SK-N-SH (cell line): ENCODE measurements around the gene ATP5F1A. TPM values are rescaled to one million over a fixed set of nuclear protein-coding genes. Genes with fewer than 3 reads are reported as not detected.

Experiments used
- CTCF ChIA-PET: fragments of 300-600, 350-600 bp; formaldehyde crosslinking; extraction: SDS; loops from one replicate; lab custom pipeline; 2021; lab: Yijun Ruan, JAX
- POLR2A ChIA-PET: fragments of 350-600 bp; sonication (Branson Sonifier 250); formaldehyde crosslinking; extraction: SDS; loops from one replicate; lab custom pipeline; 2020; ENCODE audit warnings: antibody characterized with exemption, inconsistent platforms; lab: Yijun Ruan, JAX
- DNase-seq: peaks from one replicate; pipeline ENCODE4 v3.0.0; 2012
- H2AFZ ChIP-seq: fragments of 200-600 bp; sonication (generic); 2 replicates; pipeline ENCODE4 v1.8.1; 2016; ENCODE audit warnings: antibody characterized with exemption, mild to moderate bottlenecking, low read depth
- H3F3A ChIP-seq: fragments of 200-600 bp; sonication (generic); replicated peaks from 2 replicates; pipeline ENCODE3; 2016; ENCODE audit warnings: antibody characterized with exemption, mild to moderate bottlenecking; ENCODE audit not compliant: insufficient read depth
- H3K27ac ChIP-seq, 2 experiments: fragments of 200-500 bp in 1 of 2; fragments of 200-600 bp in 1 of 2; sonication (Bioruptor generic) in 1 of 2; sonication (generic), shearing (Covaris generic) in 1 of 2; 2 replicates each; pipeline versions ENCODE4 v1.5.1 to v1.6.1; 2014 to 2016; ENCODE audit warnings: low read depth in 2 of 2, inconsistent platforms in 1 of 2, low read length in 1 of 2, mild to moderate bottlenecking in 1 of 2, mixed read lengths in 1 of 2
- H3K27me3 ChIP-seq: fragments of 200-600 bp; sonication (generic), shearing (Covaris generic); 2 replicates; pipeline ENCODE4 v1.6.1; 2016; ENCODE audit warnings: mixed run types; ENCODE audit not compliant: insufficient read depth
- H3K36me3 ChIP-seq, 2 experiments: fragments of 200-500 bp in 1 of 2; fragments of 200-600 bp in 1 of 2; sonication (Bioruptor generic) in 1 of 2; sonication (generic) in 1 of 2; replicated peaks in 1 of 2; 2 replicates each; pipeline versions ENCODE3 to v1.5.1; 2014 to 2016; ENCODE audit warnings: low read length in 1 of 2, mild to moderate bottlenecking in 1 of 2; ENCODE audit not compliant: insufficient read depth in 2 of 2, control insufficient read depth in 1 of 2
- H3K4me1 ChIP-seq, 2 experiments: fragments of 200-500 bp in 1 of 2; fragments of 200-600 bp in 1 of 2; sonication (Bioruptor generic) in 1 of 2; sonication (generic), shearing (Covaris generic) in 1 of 2; 2 replicates each; pipeline versions ENCODE4 v1.5.1 to v1.6.1; 2014 to 2016; ENCODE audit warnings: low read depth in 1 of 2, low read length in 1 of 2, mixed run types in 1 of 2; ENCODE audit not compliant: insufficient read depth in 2 of 2, control insufficient read depth in 1 of 2
- H3K4me2 ChIP-seq: fragments of 200-600 bp; sonication (generic), shearing (Covaris generic); 2 replicates; pipeline ENCODE4 v1.6.1; 2017; ENCODE audit warnings: mixed run types
- H3K4me3 ChIP-seq, 2 experiments: fragments of 200-500 bp in 1 of 2; fragments of 200-600 bp in 1 of 2; sonication (Bioruptor generic) in 1 of 2; sonication (generic), shearing (Covaris generic) in 1 of 2; 2 replicates each; pipeline versions ENCODE4 v1.5.1 to v1.8.1; 2014 to 2016; ENCODE audit warnings: low read depth in 2 of 2, inconsistent platforms in 1 of 2, low read length in 1 of 2, mild to moderate bottlenecking in 1 of 2, mixed read lengths in 1 of 2, moderate library complexity in 1 of 2
- H3K79me2 ChIP-seq: fragments of 200-600 bp; sonication (generic); 2 replicates; pipeline ENCODE4 v1.8.1; 2017; ENCODE audit warnings: mild to moderate bottlenecking; ENCODE audit not compliant: insufficient read depth
- H3K9ac ChIP-seq: fragments of 200-600 bp; sonication (generic); 2 replicates; pipeline ENCODE4 v1.6.1; 2017; ENCODE audit warnings: mixed run types
- H3K9me2 ChIP-seq: fragments of 200-600 bp; sonication (generic); 2 replicates; pipeline ENCODE4 v1.6.1; 2017; ENCODE audit warnings: mixed run types
- H3K9me3 ChIP-seq: fragments of 200-600 bp; sonication (generic); 2 replicates; pipeline ENCODE4 v1.6.1; 2017; ENCODE audit warnings: mixed run types, mild to moderate bottlenecking, moderate library complexity
- H4K20me1 ChIP-seq: fragments of 200-600 bp; sonication (generic); 2 replicates; pipeline ENCODE4 v1.6.1; 2017; ENCODE audit warnings: mild to moderate bottlenecking, mixed run types; ENCODE audit not compliant: insufficient read depth
- CHD2 ChIP-seq: fragments of 150-350 bp; IDR thresholded peaks from 2 replicates; pipeline ENCODE4 v1.6.1; 2018; ENCODE audit warnings: low read length; ENCODE audit not compliant: partially characterized antibody
- EP300 ChIP-seq, 2 experiments: IDR thresholded peaks; 2 replicates each; pipeline versions ENCODE4 v1.4.0 to v1.6.1; 2012; ENCODE audit warnings: borderline replicate concordance in 1 of 2, low read depth in 1 of 2, low read length in 1 of 2
- FOSL2 ChIP-seq: IDR thresholded peaks from 2 replicates; pipeline ENCODE4 v1.4.0; 2012; ENCODE audit warnings: low read depth, mild to moderate bottlenecking, moderate library complexity, borderline replicate concordance
- FOXJ3 ChIP-seq: sonication (generic); formaldehyde crosslinking; IDR thresholded peaks from 2 replicates; pipeline ENCODE4 v1.5.1; 2020; ENCODE audit warnings: mild to moderate bottlenecking, missing genetic modification reagents
- FOXM1 ChIP-seq: IDR thresholded peaks from 2 replicates; pipeline ENCODE4 v1.4.0; 2012; ENCODE audit warnings: low read depth, mild to moderate bottlenecking
- GABPA ChIP-seq: IDR thresholded peaks from 2 replicates; pipeline ENCODE4 v1.4.0; 2012; ENCODE audit warnings: low read depth, mild to moderate bottlenecking
- GATA2 ChIP-seq: sonication (generic); formaldehyde crosslinking; IDR thresholded peaks from 2 replicates; pipeline ENCODE4 v1.5.0; 2020; ENCODE audit warnings: mild to moderate bottlenecking, missing genetic modification reagents
- MEF2A ChIP-seq: IDR thresholded peaks from 2 replicates; pipeline ENCODE4 v1.4.0; 2012; ENCODE audit warnings: low read depth, borderline replicate concordance
- MXI1 ChIP-seq: IDR thresholded peaks from 2 replicates; pipeline ENCODE4 v1.6.1; 2012; ENCODE audit warnings: mild to moderate bottlenecking, low read depth, low read length, improper control_type of control experiment
- NRF1 ChIP-seq: IDR thresholded peaks from 2 replicates; pipeline ENCODE4 v1.6.1; 2012; ENCODE audit warnings: low read depth, mild to moderate bottlenecking, low read length
- RAD21 ChIP-seq: IDR thresholded peaks from 2 replicates; pipeline ENCODE4 v1.6.1; 2012; ENCODE audit warnings: mild to moderate bottlenecking, low read length
- RFX5 ChIP-seq: IDR thresholded peaks from 2 replicates; pipeline ENCODE4 v1.6.1; 2012; ENCODE audit warnings: mild to moderate bottlenecking, improper control_type of control experiment, low read length
- SIN3A ChIP-seq: IDR thresholded peaks from 2 replicates; pipeline ENCODE4 v1.6.1; 2012; ENCODE audit warnings: low read depth, mild to moderate bottlenecking, low read length, moderate library complexity, borderline replicate concordance
- SMC3 ChIP-seq: IDR thresholded peaks from 2 replicates; pipeline ENCODE4 v1.6.1; 2012; ENCODE audit warnings: low read depth, low read length, improper control_type of control experiment
- YY1 ChIP-seq: IDR thresholded peaks from 2 replicates; pipeline ENCODE4 v1.4.0; 2012; ENCODE audit warnings: low read depth, mild to moderate bottlenecking
- WGBS: methylation state at CpG from one replicate; pipeline ENCODE4 v1.1.6; 2017; ENCODE audit warnings: low lambda C conversion rate; 5-methylcytosine and 5-hydroxymethylcytosine counted together
- polyA plus RNA-seq, 3 experiments: library from polyadenylated mRNA; depleted of rRNA; stranded (reverse); fragments of >200 nt; gene quantifications; 2 replicates each; pipeline ENCODE4 v1.2.3, GENCODE V29; 2012
- TF ChIP-seq, protein P1 (sequence below): IDR thresholded peaks from 2 replicates; pipeline ENCODE4 v1.4.0; 2012; ENCODE audit warnings: low read depth, borderline replicate concordance
- TF ChIP-seq, protein P2 (sequence below): IDR thresholded peaks from 2 replicates; pipeline ENCODE4 v1.4.0; 2012; ENCODE audit warnings: low read depth
- TF ChIP-seq, protein P3 (sequence below): IDR thresholded peaks from 2 replicates; pipeline ENCODE4 v1.4.0; 2012; ENCODE audit warnings: low read depth, borderline replicate concordance
- TF ChIP-seq, protein P4 (sequence below): fragments of 150-350 bp; IDR thresholded peaks from 2 replicates; pipeline ENCODE4 v1.6.1; 2016; ENCODE audit warnings: mild to moderate bottlenecking, low read depth, low read length

ATP5F1A gene
- polyA plus RNA-seq, 1 of the 3 experiments (the other 2 are of a cell fraction), result 610 TPM

DNA sequence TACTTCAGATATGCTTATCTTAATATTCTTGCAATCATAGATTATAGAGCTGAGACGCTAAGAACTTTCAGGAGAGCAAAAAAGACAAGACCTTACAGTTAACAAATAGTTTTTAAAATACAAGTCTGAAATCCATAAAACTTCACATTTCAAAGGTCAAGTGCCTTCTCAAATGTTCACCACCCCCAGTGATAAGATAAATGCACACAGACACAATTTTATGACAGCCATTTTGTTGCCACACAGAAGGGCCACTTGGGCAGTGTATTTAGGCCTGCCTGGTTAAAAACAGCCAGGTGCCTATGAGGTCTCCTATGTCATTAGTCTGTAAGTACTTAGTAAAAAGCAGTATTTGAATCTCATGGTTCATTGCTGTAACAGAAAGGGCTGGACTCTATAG is 17.9 kb downstream of the ATP5F1A start (continued):
- no peak for TF ChIP-seq GABPA
- TF ChIP-seq NRF1, result no peak
- no peak for TF ChIP-seq FOSL2
- TF ChIP-seq, all 33 proteins: peak for 0

DNA sequence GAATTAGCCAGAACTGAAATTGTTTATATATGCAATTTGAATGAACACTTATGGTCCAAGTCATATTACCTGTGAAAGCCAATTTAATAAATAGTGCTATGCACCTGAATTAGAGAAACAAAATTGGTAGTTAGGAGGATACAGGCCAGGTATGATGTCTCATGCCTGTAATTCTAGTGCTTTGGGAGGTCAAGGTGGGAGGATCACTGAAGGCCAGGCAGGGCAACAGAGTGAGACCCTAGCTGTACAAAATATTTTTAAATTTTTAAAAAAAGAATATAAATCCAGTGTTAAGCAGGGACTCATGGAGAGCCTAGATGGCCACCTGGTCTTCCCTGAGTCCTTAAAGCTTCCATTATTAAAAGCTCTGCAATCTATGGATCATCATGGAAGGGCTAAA is 18.8 kb downstream of the ATP5F1A start:
- TF ChIP-seq, protein P1, sequence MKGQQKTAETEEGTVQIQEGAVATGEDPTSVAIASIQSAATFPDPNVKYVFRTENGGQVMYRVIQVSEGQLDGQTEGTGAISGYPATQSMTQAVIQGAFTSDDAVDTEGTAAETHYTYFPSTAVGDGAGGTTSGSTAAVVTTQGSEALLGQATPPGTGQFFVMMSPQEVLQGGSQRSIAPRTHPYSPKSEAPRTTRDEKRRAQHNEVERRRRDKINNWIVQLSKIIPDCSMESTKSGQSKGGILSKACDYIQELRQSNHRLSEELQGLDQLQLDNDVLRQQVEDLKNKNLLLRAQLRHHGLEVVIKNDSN, result no peak
- TF ChIP-seq FOXJ3 (CRISPR knock-in tag), result no peak
- TF ChIP-seq MEF2A, result no peak
- TF ChIP-seq FOSL2, result no peak
- TF ChIP-seq, protein P2, sequence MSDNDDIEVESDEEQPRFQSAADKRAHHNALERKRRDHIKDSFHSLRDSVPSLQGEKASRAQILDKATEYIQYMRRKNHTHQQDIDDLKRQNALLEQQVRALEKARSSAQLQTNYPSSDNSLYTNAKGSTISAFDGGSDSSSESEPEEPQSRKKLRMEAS, result no peak
- POLR2A ChIA-PET, result no interaction called here
- H3K9me2 ChIP-seq, result no peaks in the 10 kb centered on the region
- H3K4me2 ChIP-seq, result no peak overlapping the region
- no peak overlapping the region for H2AFZ ChIP-seq
- peaks cover 21% of the 10 kb centered on the region for H3F3A ChIP-seq
- H4K20me1 ChIP-seq, result no peaks in the 10 kb centered on the region
- H3K9me3 ChIP-seq, result no peaks in the 10 kb centered on the region
- no peak overlapping the region for H3K4me3 ChIP-seq
- H3K27me3 ChIP-seq, result no peaks in the 10 kb centered on the region
- H3K36me3 ChIP-seq, result peaks cover 31 to 65% of the 10 kb centered on the region in 2 experiments
- DNase-seq, result no peak
- H3K27ac ChIP-seq, result no peak overlapping the region
- H3K9ac ChIP-seq, result no peak overlapping the region
- peaks cover 6% of the 10 kb centered on the region; the same call in 1 of the 2 replicates for H3K79me2 ChIP-seq
- CTCF ChIA-PET, result interaction anchor here (1.4 kb wide), 1 partner anchor 10 kb away, joined by 4 read pairs; no protein-coding TSS in a partner anchor
- no peaks in the 10 kb centered on the region; a peak in 1 of 4 replicates for H3K4me1 ChIP-seq

DNA sequence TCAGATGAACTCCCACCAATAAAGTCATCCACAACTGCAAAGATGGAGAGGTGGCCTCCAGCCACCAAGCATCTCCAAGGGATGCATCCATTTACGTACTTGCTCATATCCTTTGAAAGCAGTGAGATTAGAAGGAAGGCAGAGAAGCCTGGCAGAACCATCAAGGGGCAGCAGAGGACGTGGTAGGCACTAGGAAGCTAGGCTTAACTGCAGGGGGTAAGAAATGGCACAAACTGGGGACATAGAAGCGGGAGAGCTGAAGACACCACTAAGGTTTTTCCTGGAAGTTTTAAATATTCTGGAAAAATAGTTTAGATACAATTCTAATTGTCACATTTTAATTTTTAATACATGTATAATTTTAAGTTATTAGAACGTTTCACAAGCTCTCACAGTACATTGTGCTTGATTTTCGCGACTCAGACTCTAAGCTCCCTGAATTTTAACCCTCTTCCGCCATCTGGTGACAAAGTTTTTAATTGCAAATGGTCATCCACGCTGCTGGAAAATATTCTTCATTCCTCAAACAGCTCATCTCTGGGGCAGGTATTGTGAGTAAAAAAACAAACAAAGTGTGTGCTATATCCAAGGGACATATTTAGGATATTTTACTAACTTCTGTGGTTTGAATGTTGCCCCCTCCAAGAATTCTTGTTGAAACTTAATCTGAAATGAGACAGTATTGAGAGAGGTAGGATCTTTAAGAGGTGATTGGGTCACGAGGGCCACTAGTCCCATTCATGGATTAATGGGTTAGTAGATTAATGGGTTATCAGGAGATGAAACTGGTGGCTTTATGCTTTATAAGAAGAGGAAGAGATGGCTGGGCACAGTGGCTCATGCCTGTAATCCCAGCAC is 24.4 kb downstream of the ATP5F1A start:
- no peak overlapping the region for H3K27ac ChIP-seq
- no peak overlapping the region for H2AFZ ChIP-seq
- WGBS, result 36% methylated on average over 8 of the region's 9 CpGs
- DNase-seq, result peak; percentile 57
- H3K4me3 ChIP-seq, result no peak overlapping the region
- ChIA-PET CTCF (interaction anchor here (0.7 to 3.3 kb wide), 40 partner anchors 9 to 585 kb away, joined by 3 to 30 read pairs (median 4); partner anchors contain the start of gene ATP5F1A), POLR2A (interaction anchor here (1.1 kb wide), 1 partner anchor 408 kb away, joined by 3 read pairs; no protein-coding TSS in a partner anchor)
- no peaks in the 10 kb centered on the region for H4K20me1 ChIP-seq
- peaks cover 9% of the 10 kb centered on the region; the same call in 1 of the 2 replicates for H3K79me2 ChIP-seq
- peaks cover 0 to 9% of the 10 kb centered on the region in 2 experiments; a peak in 1 of 4 replicates for H3K4me1 ChIP-seq
- H3K27me3 ChIP-seq, result no peaks in the 10 kb centered on the region
- no peaks in the 10 kb centered on the region for H3K9me2 ChIP-seq
- no peaks in the 10 kb centered on the region for H3K9me3 ChIP-seq
- H3F3A ChIP-seq, result peaks cover 35% of the 10 kb centered on the region
- H3K36me3 ChIP-seq, result peaks cover 3 to 16% of the 10 kb centered on the region in 2 experiments
- H3K4me2 ChIP-seq, result no peak overlapping the region
- no peak overlapping the region for H3K9ac ChIP-seq
- TF ChIP-seq RAD21, result peak; percentile 88
- no peak for TF ChIP-seq MXI1
- TF ChIP-seq, protein P3, sequence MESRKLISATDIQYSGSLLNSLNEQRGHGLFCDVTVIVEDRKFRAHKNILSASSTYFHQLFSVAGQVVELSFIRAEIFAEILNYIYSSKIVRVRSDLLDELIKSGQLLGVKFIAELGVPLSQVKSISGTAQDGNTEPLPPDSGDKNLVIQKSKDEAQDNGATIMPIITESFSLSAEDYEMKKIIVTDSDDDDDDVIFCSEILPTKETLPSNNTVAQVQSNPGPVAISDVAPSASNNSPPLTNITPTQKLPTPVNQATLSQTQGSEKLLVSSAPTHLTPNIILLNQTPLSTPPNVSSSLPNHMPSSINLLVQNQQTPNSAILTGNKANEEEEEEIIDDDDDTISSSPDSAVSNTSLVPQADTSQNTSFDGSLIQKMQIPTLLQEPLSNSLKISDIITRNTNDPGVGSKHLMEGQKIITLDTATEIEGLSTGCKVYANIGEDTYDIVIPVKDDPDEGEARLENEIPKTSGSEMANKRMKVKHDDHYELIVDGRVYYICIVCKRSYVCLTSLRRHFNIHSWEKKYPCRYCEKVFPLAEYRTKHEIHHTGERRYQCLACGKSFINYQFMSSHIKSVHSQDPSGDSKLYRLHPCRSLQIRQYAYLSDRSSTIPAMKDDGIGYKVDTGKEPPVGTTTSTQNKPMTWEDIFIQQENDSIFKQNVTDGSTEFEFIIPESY, result no peak
- 0 out of 2 replicates have a peak, but pooled peaks have one; percentile 37 for TF ChIP-seq RFX5
- TF ChIP-seq FOXJ3 (CRISPR knock-in tag), result no peak
- TF ChIP-seq, protein P2, result no peak
- no peak for TF ChIP-seq SIN3A
- TF ChIP-seq, protein P4, sequence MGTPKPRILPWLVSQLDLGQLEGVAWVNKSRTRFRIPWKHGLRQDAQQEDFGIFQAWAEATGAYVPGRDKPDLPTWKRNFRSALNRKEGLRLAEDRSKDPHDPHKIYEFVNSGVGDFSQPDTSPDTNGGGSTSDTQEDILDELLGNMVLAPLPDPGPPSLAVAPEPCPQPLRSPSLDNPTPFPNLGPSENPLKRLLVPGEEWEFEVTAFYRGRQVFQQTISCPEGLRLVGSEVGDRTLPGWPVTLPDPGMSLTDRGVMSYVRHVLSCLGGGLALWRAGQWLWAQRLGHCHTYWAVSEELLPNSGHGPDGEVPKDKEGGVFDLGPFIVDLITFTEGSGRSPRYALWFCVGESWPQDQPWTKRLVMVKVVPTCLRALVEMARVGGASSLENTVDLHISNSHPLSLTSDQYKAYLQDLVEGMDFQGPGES, result no peak
- TF ChIP-seq FOXM1, result no peak
- no peak for TF ChIP-seq YY1
- TF ChIP-seq EP300 (IDR thresholded peaks at IDR 0.05; ENCODE audit: borderline replicate concordance in 1 of 2, low read depth in 1 of 2, low read length in 1 of 2), result no peak
- TF ChIP-seq CHD2, result no peak
- TF ChIP-seq FOSL2, result peak; percentile 18; the same call in 1 of the 2 replicates
- no peak for TF ChIP-seq GATA2
- TF ChIP-seq SMC3, result peak; percentile 67
